ENCODE measurements around the gene OR2L8. TPM values are rescaled to one million over a fixed set of nuclear protein-coding genes. Genes with fewer than 3 reads are reported as not detected.

Gene OR2L8
- total RNA-seq, 1 donor from 2014 or later = not detected

DNA sequence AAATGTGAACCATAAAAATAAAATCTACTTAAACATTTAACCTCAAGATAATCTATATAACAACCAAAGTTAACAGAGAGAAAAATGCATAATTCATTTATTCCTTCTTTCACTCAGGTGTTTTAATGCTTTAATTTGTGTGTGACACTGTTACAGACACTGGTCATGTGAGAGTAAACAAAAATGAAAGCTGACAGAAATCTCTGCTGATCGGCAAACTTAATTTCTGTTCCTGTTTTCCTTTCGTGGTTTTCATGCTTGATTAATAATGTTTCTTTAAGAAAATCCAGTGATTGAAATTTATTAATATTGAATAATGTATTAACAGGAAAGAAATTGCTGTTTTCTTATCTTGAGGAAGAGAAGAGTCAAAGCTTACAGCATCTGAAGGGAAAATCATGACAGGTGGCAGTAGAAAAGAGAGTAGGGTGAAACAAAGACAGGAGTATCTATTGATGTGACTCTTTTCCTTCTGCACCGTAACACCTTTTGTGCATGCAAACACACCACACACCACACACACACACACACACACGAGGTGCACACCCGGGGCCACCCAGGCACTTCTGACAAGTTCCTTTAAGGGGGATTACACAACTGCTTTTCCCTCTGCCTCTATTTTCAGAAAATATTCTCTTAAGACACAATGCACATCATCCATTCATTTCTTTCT is 18.0 kb downstream of the OR2L8 start:
- H3K4me1 ChIP-seq = no peaks in the 10 kb centered on the region
- H3K4me3 ChIP-seq = no peak overlapping the region
- no peak overlapping the region for H3K27ac ChIP-seq
- H3K9me3 ChIP-seq = no peaks in the 10 kb centered on the region
- no peaks in the 10 kb centered on the region for H3K36me3 ChIP-seq
- no peak for DNase-seq
- intact Hi-C loops (cut with DNase I) = no loop called here
- no peak for ATAC-seq
- no peaks in the 10 kb centered on the region for H3K27me3 ChIP-seq
- TF ChIP-seq, protein P1, sequence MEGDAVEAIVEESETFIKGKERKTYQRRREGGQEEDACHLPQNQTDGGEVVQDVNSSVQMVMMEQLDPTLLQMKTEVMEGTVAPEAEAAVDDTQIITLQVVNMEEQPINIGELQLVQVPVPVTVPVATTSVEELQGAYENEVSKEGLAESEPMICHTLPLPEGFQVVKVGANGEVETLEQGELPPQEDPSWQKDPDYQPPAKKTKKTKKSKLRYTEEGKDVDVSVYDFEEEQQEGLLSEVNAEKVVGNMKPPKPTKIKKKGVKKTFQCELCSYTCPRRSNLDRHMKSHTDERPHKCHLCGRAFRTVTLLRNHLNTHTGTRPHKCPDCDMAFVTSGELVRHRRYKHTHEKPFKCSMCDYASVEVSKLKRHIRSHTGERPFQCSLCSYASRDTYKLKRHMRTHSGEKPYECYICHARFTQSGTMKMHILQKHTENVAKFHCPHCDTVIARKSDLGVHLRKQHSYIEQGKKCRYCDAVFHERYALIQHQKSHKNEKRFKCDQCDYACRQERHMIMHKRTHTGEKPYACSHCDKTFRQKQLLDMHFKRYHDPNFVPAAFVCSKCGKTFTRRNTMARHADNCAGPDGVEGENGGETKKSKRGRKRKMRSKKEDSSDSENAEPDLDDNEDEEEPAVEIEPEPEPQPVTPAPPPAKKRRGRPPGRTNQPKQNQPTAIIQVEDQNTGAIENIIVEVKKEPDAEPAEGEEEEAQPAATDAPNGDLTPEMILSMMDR (IDR thresholded peaks at IDR 0.05) = no peak

DNA sequence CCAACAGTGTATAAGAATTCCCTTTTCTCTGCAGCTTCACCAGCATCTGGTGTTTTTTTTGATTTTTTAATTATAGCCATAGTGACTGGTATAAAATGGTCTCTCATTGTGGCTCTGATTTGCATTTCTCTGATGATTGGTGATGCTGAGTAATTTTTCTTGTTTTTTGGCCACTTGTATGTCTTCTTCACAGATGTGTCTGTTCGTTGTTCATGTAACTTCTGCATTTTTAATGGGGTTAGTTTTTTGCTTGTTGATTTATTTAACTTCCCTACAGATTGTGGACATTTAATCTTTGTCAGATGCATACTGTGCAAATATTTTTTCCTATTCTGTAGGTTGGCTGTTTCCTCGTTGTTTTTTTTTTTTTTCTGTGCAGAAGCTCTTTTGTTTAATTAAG is 44.3 kb downstream of the OR2L8 start:
- DNase-seq (no peak), ATAC-seq (no peak)
- TF ChIP-seq, protein P1 (IDR thresholded peaks at IDR 0.05) = no peak
- H3K4me1 ChIP-seq = no peaks in the 10 kb centered on the region
- H3K36me3 ChIP-seq = no peaks in the 10 kb centered on the region
- no peak overlapping the region for H3K4me3 ChIP-seq
- no peak overlapping the region for H3K27ac ChIP-seq
- no peaks in the 10 kb centered on the region for H3K27me3 ChIP-seq
- intact Hi-C loops (cut with DNase I) = no loop called here
- no peaks in the 10 kb centered on the region for H3K9me3 ChIP-seq

DNA sequence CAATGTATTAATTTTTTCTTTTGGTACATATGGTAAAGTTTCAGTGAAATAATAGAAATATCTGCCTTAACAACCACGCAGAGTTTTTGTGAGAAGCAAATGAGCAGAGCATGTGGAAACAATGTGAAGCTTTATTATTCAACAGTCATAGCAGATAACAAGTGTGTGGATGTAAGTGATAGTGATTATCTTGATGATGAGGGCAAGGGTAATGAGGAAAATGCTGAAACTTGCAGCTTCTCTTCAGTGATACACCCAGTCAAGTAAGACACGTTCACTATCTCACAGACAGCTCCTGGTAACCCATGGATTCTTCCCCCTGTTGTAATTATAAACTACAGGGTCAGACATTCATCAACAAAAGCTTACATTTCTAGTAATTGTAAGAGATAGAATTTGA is 50.2 kb downstream of the OR2L8 start:
- Histone ChIP-seq H3K9me3 (no peaks in the 10 kb centered on the region), H3K27ac (no peak overlapping the region), H3K4me3 (no peak overlapping the region), H3K27me3 (no peaks in the 10 kb centered on the region), H3K36me3 (no peaks in the 10 kb centered on the region), H3K4me1 (no peaks in the 10 kb centered on the region)
- intact Hi-C loops (cut with DNase I) = no loop called here
- TF ChIP-seq, protein P1 (IDR thresholded peaks at IDR 0.05) = no peak
- ATAC-seq (no peak), DNase-seq (no peak)

Other genes with a start within 250 kb of the OR2L8 start
- not detected for gene OR6F1, start 232.2 kb upstream of the OR2L8 start, total RNA-seq
- not detected for gene OR14K1, start 210.2 kb upstream of the OR2L8 start, total RNA-seq
- not detected for gene OR14A2, start 200.7 kb upstream of the OR2L8 start, total RNA-seq
- gene OR1C1, start 188.3 kb upstream of the OR2L8 start, total RNA-seq = not detected
- gene OR14A16, start 124.7 kb upstream of the OR2L8 start, total RNA-seq = not detected
- not detected for gene OR11L1, start 107.0 kb upstream of the OR2L8 start, total RNA-seq
- 6.0 TPM for gene TRIM58, start 91.7 kb upstream of the OR2L8 start, total RNA-seq
- 1.6 TPM for gene OR2W3, start 53.3 kb upstream of the OR2L8 start, total RNA-seq
- gene OR2T8, start 28.6 kb upstream of the OR2L8 start, total RNA-seq = not detected
- gene OR2AJ1, start 24.0 kb upstream of the OR2L8 start, total RNA-seq = not detected
- gene OR2AK2, start 16.4 kb downstream of the OR2L8 start, total RNA-seq = not detected
- not detected for gene OR2L5, start 64.8 kb downstream of the OR2L8 start, total RNA-seq
- 0.14 TPM for gene OR2L2, start 81.2 kb downstream of the OR2L8 start, total RNA-seq
- gene OR2L3, start 98.0 kb downstream of the OR2L8 start, total RNA-seq = not detected
- gene OR2L13, start 146.3 kb downstream of the OR2L8 start, total RNA-seq = not detected
- gene OR2M5, start 196.3 kb downstream of the OR2L8 start, total RNA-seq = not detected
- gene OR2M2, start 226.0 kb downstream of the OR2L8 start, total RNA-seq = not detected
- gene OR2M3, start 248.4 kb downstream of the OR2L8 start, total RNA-seq = not detected